Epithelial cell of proximal tubule (primary cell): ENCODE results near the gene IGSF6. TPM values are rescaled to one million over a fixed set of nuclear protein-coding genes. Genes with fewer than 3 reads are reported as not detected.
"Not testable (repeated sequence)": the region's sequence is repeated elsewhere in the genome, so short reads cannot be mapped to it uniquely, and the experiment has no call there.

Experiments used
- DNase-seq: peaks from one replicate; pipeline ENCODE4 v3.0.0-alpha.2; 2011; ENCODE audit warnings: low read depth
- H3K4me3 ChIP-seq: 2 replicates; pipeline ENCODE4 v1.5.1; 2011; ENCODE audit warnings: low read depth, mild to moderate bottlenecking, low read length
- CTCF ChIP-seq: conservative IDR thresholded peaks from 2 replicates; pipeline ENCODE4 v1.5.1; 2012; ENCODE audit warnings: low read depth, mild to moderate bottlenecking, low read length
- total RNA-seq: library from RNA; depleted of rRNA; stranded (reverse); fragments of >200 nt; gene quantifications from 2 replicates; pipeline ENCODE4 v1.2.3, GENCODE V29; 2015

Gene IGSF6
- total RNA-seq = not detected in 2 replicates

- DNase-seq = no peak
- TF ChIP-seq CTCF = no peak
- no peak within 1 kb of the TSS for H3K4me3 ChIP-seq
Measured at GRCh38 chr16:21652453-21652852, at the start of gene IGSF6. Gene IGSF6 (minus strand): TSS chr16:21652608. CDS start chr16:21652598, 10 bp downstream.

GRCh38 chr16:21701271-21701670 is 48.9 kb upstream of the IGSF6 start:
- DNase-seq = no peak
- TF ChIP-seq CTCF = no peak
- H3K4me3 ChIP-seq = no peak overlapping the region

GRCh38 chr16:21698169-21699032 is 46.0 kb upstream of the IGSF6 start:
- H3K4me3 ChIP-seq = no peak overlapping the region
- DNase-seq = no peak
- TF ChIP-seq CTCF = no peak

- DNase-seq = no peak
Measured at GRCh38 chr16:21697032-21697431, 44.6 kb upstream of the IGSF6 start.

GRCh38 chr16:21694609-21695008 is 42.2 kb upstream of the IGSF6 start:
- no peak for DNase-seq
- no peak overlapping the region for H3K4me3 ChIP-seq
- no peak for TF ChIP-seq CTCF

More at GRCh38 chr16:21697032-21697431, 44.6 kb upstream of the IGSF6 start:
- no peak overlapping the region for H3K4me3 ChIP-seq
- TF ChIP-seq CTCF = no peak

- DNase-seq, H3K4me3 ChIP-seq: not testable (repeated sequence)
Measured at GRCh38 chr16:21690967-21691366, 38.6 kb upstream of the IGSF6 start.

- no peak overlapping the region for H3K4me3 ChIP-seq
- no peak for TF ChIP-seq CTCF
- no peak for DNase-seq
Measured at GRCh38 chr16:21689107-21689506, 36.7 kb upstream of the IGSF6 start.
